DOHH2 (cell line): ENCODE measurements around the gene NSDHL.

Source experiments
- EZH2phosphoT487 ChIP-seq: fragments of 200-600 bp; sonication (generic); IDR thresholded peaks from 2 replicates; pipeline ENCODE4 v1.6.1; 2017; ENCODE audit warnings: borderline replicate concordance, mild to moderate bottlenecking, antibody characterized with exemption, low read length, moderate library complexity, mixed read lengths
- TF ChIP-seq, protein P1 (sequence below): fragments of 200-600 bp; sonication (generic); IDR thresholded peaks from one replicate; pipeline ENCODE4 v1.5.1; 2014; ENCODE audit warnings: antibody characterized with exemption, mild to moderate bottlenecking, low read depth, low read length; ENCODE audit not compliant: poor library complexity, severe bottlenecking

DNA sequence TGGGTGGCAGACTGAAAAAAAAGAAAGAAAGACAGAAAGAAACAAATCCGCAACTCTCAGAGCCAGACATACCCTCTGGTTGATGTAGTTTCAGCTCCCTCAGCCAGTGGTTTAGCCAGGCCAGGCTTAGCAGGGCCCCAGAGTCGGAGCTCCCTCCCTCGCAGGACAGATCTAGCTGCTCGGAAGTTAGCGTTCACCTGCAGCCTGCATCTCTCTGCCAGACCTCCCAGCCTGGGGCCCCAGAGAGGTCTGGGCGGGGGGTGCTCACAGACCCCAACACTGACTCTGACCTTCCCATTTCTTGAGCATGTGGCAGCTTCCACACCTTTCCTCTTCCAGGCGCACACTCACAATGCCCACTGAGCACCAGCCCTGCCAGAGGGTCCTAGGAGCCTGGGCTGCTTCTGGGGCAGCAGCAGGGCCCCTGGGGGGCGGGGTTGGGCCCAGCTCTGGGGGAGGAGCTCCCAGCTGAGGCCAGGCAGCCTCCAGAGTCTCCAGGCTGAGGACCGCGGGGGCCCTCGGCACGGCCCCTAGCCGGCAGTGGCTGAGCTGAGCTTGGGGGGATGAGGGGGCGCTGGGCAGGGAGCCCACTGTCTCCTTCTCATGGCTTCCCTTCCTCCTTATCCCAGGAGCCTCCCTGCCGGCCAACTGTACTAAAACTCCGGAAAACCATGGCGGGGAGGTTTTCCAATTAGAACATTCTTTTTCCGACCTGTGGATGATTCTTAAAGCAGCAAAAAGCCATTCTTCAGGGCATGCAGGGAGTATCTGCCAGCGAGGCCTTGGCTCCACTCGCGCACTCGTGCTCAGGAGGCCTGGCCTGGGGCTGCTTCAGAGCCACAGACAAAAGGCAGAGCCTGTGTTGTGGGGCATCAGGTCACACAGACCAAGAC, 62.4 kb downstream of the NSDHL start:
- TF ChIP-seq, protein P1, sequence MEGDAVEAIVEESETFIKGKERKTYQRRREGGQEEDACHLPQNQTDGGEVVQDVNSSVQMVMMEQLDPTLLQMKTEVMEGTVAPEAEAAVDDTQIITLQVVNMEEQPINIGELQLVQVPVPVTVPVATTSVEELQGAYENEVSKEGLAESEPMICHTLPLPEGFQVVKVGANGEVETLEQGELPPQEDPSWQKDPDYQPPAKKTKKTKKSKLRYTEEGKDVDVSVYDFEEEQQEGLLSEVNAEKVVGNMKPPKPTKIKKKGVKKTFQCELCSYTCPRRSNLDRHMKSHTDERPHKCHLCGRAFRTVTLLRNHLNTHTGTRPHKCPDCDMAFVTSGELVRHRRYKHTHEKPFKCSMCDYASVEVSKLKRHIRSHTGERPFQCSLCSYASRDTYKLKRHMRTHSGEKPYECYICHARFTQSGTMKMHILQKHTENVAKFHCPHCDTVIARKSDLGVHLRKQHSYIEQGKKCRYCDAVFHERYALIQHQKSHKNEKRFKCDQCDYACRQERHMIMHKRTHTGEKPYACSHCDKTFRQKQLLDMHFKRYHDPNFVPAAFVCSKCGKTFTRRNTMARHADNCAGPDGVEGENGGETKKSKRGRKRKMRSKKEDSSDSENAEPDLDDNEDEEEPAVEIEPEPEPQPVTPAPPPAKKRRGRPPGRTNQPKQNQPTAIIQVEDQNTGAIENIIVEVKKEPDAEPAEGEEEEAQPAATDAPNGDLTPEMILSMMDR, result no peak
- TF ChIP-seq EZH2phosphoT487, result no peak
